ENCODE data around the gene ITM2B. TPM values are rescaled to one million over a fixed set of nuclear protein-coding genes. Genes with fewer than 3 reads are reported as not detected.
"Not testable (repeated sequence)": the region's sequence is repeated elsewhere in the genome, so short reads cannot be mapped to it uniquely, and the experiment has no call there.

Gene ITM2B
- polyA plus RNA-seq, 3 donors: 1,263 to 1,531 (median 1,356) TPM

- no peak for DNase-seq (ENCODE audit: extremely low read depth in 1 of 11, low read depth in 9 of 11, low spot score in 4 of 11)
Observed at GRCh38 chr13:48220592-48220980, 12.4 kb upstream of the ITM2B start.

GRCh38 chr13:48220981-48221685, 11.9 kb upstream of the ITM2B start:
- DNase-seq (ENCODE audit: extremely low read depth in 1 of 11, low read depth in 9 of 11, low spot score in 4 of 11): no peak

- DNase-seq (ENCODE audit: extremely low read depth in 1 of 11, low read depth in 9 of 11, low spot score in 4 of 11): no peak
Observed at GRCh38 chr13:48221686-48222187, 11.3 kb upstream of the ITM2B start.

GRCh38 chr13:48222358-48223301, 10.4 kb upstream of the ITM2B start:
- DNase-seq (ENCODE audit: extremely low read depth in 1 of 11, low read depth in 9 of 11, low spot score in 4 of 11): no peak

- DNase-seq (ENCODE audit: extremely low read depth in 1 of 11, low read depth in 9 of 11, low spot score in 4 of 11): no peak
Observed at GRCh38 chr13:48224701-48225100, 8.3 kb upstream of the ITM2B start.

GRCh38 chr13:48230541-48230940, 2.5 kb upstream of the ITM2B start:
- no peak for DNase-seq (ENCODE audit: extremely low read depth in 1 of 11, low read depth in 9 of 11, low spot score in 4 of 11)

- DNase-seq (ENCODE audit: extremely low read depth in 1 of 11, low read depth in 9 of 11, low spot score in 4 of 11): peak in 2 of 11 donors; percentile 44 to 78
Observed at GRCh38 chr13:48231080-48231479, 1.9 kb upstream of the ITM2B start.

- DNase-seq (ENCODE audit: extremely low read depth in 1 of 11, low read depth in 9 of 11, low spot score in 4 of 11): no peak
Observed at GRCh38 chr13:48231933-48232332, 1.1 kb upstream of the ITM2B start.

- no peak for DNase-seq (ENCODE audit: extremely low read depth in 1 of 11, low read depth in 9 of 11, low spot score in 4 of 11)
Observed at GRCh38 chr13:48232420-48233045, 473 bp upstream of the ITM2B start.

GRCh38 chr13:48233889-48234488, 983 bp downstream of the ITM2B start:
- DNase-seq (ENCODE audit: extremely low read depth in 1 of 11, low read depth in 9 of 11, low spot score in 4 of 11): no peak

DNA sequence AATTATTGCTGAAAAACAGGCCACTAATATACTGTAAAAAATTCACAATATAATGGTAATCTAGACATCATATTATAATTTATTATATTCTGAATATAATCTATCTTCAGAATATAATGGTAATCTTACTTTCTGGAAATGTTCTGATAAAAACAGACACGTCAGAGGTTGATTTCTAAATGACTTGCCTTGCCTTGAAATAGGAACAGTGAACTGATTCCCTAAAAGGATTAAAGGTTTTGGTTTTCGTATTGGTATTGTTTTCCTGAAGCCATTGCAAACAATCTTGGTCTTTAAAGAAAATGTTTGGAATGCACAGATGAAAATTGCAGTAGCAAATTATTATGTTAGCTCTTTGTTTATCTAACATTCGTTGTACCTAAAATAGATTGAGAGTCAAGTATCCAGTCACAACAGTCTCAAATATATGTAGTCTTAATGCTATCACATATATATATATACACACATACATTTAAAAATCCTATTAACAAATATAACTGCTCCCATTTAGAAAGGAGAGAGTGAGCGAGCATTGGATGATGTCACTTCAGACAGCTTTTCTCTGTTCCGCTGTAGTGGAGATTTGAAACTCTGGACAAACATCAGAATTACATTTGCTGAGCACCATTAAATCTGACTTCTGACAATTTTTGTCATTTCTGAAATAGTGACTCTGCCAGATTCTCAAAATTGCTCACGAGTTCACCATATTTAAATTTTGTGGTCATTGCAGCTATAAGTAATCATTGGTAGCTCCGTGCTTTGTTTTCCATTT, 1.7 kb downstream of the ITM2B start:
- no peak for DNase-seq (ENCODE audit: extremely low read depth in 1 of 11, low read depth in 9 of 11, low spot score in 4 of 11)

DNA sequence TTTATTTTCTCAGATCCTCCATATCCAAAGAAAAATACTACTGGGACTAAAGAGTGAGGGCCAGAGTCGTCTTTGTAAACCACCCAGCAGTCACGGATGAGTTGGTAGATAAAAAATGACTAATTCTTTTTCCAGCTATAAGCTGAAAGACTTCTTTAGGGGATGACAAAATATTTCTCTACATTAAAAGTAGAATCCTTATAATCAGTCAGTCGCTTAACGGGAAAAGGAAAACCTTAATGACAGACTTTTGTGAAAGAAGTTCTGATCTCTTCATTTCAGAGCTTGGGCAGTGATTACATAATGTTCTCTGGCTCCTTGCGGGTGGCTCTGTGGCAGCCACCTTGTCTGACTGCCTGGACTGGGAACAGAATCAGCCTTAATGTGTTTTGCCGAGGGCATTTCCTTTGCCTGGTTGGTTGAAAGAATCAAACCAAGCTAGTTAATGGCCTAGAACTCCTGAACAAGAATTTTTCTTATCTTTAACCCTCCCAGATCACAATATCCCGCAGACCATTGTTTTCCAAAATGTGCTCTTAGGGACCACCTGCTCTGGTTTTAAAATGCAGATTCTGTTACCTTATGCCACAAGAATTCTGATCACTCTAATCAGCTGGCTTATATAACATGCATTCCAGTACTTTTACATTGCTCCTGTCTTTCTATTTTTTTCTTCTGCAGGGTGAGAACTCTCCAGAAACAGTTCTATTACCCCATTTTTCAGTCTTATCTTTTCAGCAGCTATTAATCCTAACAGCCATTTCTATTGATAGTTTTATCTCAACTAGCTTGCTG, 2.5 kb downstream of the ITM2B start:
- DNase-seq (ENCODE audit: extremely low read depth in 1 of 11, low read depth in 9 of 11, low spot score in 4 of 11): peak in 1 of 11 donors; percentile 66

GRCh38 chr13:48236528-48237353, 3.7 kb downstream of the ITM2B start:
- DNase-seq (ENCODE audit: extremely low read depth in 1 of 11, low read depth in 9 of 11, low spot score in 4 of 11): no peak

- not testable (repeated sequence) for DNase-seq (ENCODE audit: extremely low read depth in 1 of 11, low read depth in 9 of 11, low spot score in 4 of 11)
Observed at GRCh38 chr13:48239369-48239768, 6.4 kb downstream of the ITM2B start.

GRCh38 chr13:48241651-48242050, 8.6 kb downstream of the ITM2B start:
- no peak for DNase-seq (ENCODE audit: extremely low read depth in 1 of 11, low read depth in 9 of 11, low spot score in 4 of 11)

- no peak for DNase-seq (ENCODE audit: extremely low read depth in 1 of 11, low read depth in 9 of 11, low spot score in 4 of 11)
Observed at GRCh38 chr13:48242677-48243076, 9.7 kb downstream of the ITM2B start.

- no peak for DNase-seq (ENCODE audit: extremely low read depth in 1 of 11, low read depth in 9 of 11, low spot score in 4 of 11)
Observed at GRCh38 chr13:48244159-48244558, 11.2 kb downstream of the ITM2B start.

Data from renal cortex interstitium (tissue), 11 donors.